ENCODE data around the gene BPTF.
A peak's percentile ranks its signal among the peaks of the same experiment; 100 is the strongest.
"Not testable (repeated sequence)": the region's sequence is repeated elsewhere in the genome, so short reads cannot be mapped to it uniquely, and the experiment has no call there.

Gene BPTF

GRCh38 chr17:67993153-67993997 lies 168.1 kb downstream of the BPTF start:
- Mint-ChIP-seq H3K4me3 (peak overlapping the region; percentile 97), H3K4me1 (ENCODE audit: low read depth) (peaks cover 40% of the 10 kb centered on the region), H3K27me3 (peaks cover 17% of the 10 kb centered on the region), H3K9me3 (no peaks in the 10 kb centered on the region), H3K36me3 (ENCODE audit: low read depth) (peaks cover 4% of the 10 kb centered on the region), H3K27ac (peak overlapping the region; percentile 92)

GRCh38 chr17:67993998-67994361 lies 168.7 kb downstream of the BPTF start:
- peaks cover 40% of the 10 kb centered on the region for H3K4me1 Mint-ChIP-seq (ENCODE audit: low read depth)
- H3K27ac Mint-ChIP-seq, result peak overlapping the region; percentile 74
- H3K9me3 Mint-ChIP-seq, result no peaks in the 10 kb centered on the region
- peak overlapping the region; percentile 85 for H3K4me3 Mint-ChIP-seq
- peaks cover 21% of the 10 kb centered on the region for H3K27me3 Mint-ChIP-seq
- H3K36me3 Mint-ChIP-seq (ENCODE audit: low read depth), result peaks cover 4% of the 10 kb centered on the region

GRCh38 chr17:67994817-67995569 lies 169.7 kb downstream of the BPTF start:
- Mint-ChIP-seq H3K4me3 (peak overlapping the region; percentile 85), H3K36me3 (ENCODE audit: low read depth) (peaks cover 4% of the 10 kb centered on the region), H3K4me1 (ENCODE audit: low read depth) (peaks cover 40% of the 10 kb centered on the region), H3K27ac (peak overlapping the region; percentile 54), H3K27me3 (peaks cover 21% of the 10 kb centered on the region), H3K9me3 (no peaks in the 10 kb centered on the region)

GRCh38 chr17:67995570-67996263 lies 170.4 kb downstream of the BPTF start:
- Mint-ChIP-seq H3K27ac (peak overlapping the region; percentile 77), H3K4me1 (ENCODE audit: low read depth) (peaks cover 40% of the 10 kb centered on the region), H3K4me3 (peak overlapping the region; percentile 85), H3K9me3 (no peaks in the 10 kb centered on the region), H3K27me3 (peaks cover 21% of the 10 kb centered on the region), H3K36me3 (ENCODE audit: low read depth) (peaks cover 4% of the 10 kb centered on the region)

- Mint-ChIP-seq H3K4me1 (ENCODE audit: low read depth) (peaks cover 40% of the 10 kb centered on the region), H3K27me3 (peaks cover 21% of the 10 kb centered on the region), H3K4me3 (peak within 1 kb of the TSS; percentile 85), H3K27ac (peak within 1 kb of the TSS; percentile 77)
- not testable (repeated sequence) for H3K36me3 Mint-ChIP-seq (ENCODE audit: low read depth); H3K9me3 Mint-ChIP-seq
Measured at GRCh38 chr17:67996301-67997171, 171.2 kb downstream of the BPTF start, which contains the start of gene C17orf58. Gene C17orf58 (minus strand): TSS chr17:67996469. CDS start chr17:67996198, 271 bp downstream.

- Mint-ChIP-seq H3K27ac (no peak overlapping the region), H3K9me3 (no peaks in the 10 kb centered on the region), H3K36me3 (ENCODE audit: low read depth) (no peaks in the 10 kb centered on the region), H3K27me3 (peaks cover 21% of the 10 kb centered on the region), H3K4me3 (no peak overlapping the region), H3K4me1 (ENCODE audit: low read depth) (peaks cover 30% of the 10 kb centered on the region)
Measured at GRCh38 chr17:67998466-67998865, 173.2 kb downstream of the BPTF start.

- H3K4me3 Mint-ChIP-seq, result no peak overlapping the region
- peaks cover 25% of the 10 kb centered on the region for H3K4me1 Mint-ChIP-seq (ENCODE audit: low read depth)
- H3K27ac Mint-ChIP-seq, result no peak overlapping the region
- no peaks in the 10 kb centered on the region for H3K36me3 Mint-ChIP-seq (ENCODE audit: low read depth)
- H3K27me3 Mint-ChIP-seq, result peaks cover 21% of the 10 kb centered on the region
- no peaks in the 10 kb centered on the region for H3K9me3 Mint-ChIP-seq
Measured at GRCh38 chr17:67999291-67999911, 174.1 kb downstream of the BPTF start.

GRCh38 chr17:68004201-68004600 lies 178.9 kb downstream of the BPTF start:
- H3K4me3 Mint-ChIP-seq, result no peak overlapping the region
- no peaks in the 10 kb centered on the region for H3K27me3 Mint-ChIP-seq
- no peaks in the 10 kb centered on the region for H3K9me3 Mint-ChIP-seq
- H3K27ac Mint-ChIP-seq, result no peak overlapping the region
- no peaks in the 10 kb centered on the region for H3K36me3 Mint-ChIP-seq (ENCODE audit: low read depth)
- H3K4me1 Mint-ChIP-seq (ENCODE audit: low read depth), result no peaks in the 10 kb centered on the region

GRCh38 chr17:68006797-68007196 lies 181.5 kb downstream of the BPTF start:
- H3K27me3 Mint-ChIP-seq, result no peaks in the 10 kb centered on the region
- H3K4me3 Mint-ChIP-seq, result no peak overlapping the region
- no peaks in the 10 kb centered on the region for H3K9me3 Mint-ChIP-seq
- H3K4me1 Mint-ChIP-seq (ENCODE audit: low read depth), result peaks cover 4% of the 10 kb centered on the region
- no peaks in the 10 kb centered on the region for H3K36me3 Mint-ChIP-seq (ENCODE audit: low read depth)
- H3K27ac Mint-ChIP-seq, result no peak overlapping the region

- Mint-ChIP-seq H3K36me3 (ENCODE audit: low read depth) (no peaks in the 10 kb centered on the region), H3K4me3 (peak overlapping the region; percentile 67), H3K27ac (no peak overlapping the region), H3K9me3 (no peaks in the 10 kb centered on the region), H3K27me3 (no peaks in the 10 kb centered on the region), H3K4me1 (ENCODE audit: low read depth) (peaks cover 4% of the 10 kb centered on the region)
Measured at GRCh38 chr17:68011199-68011665, 185.9 kb downstream of the BPTF start.

GRCh38 chr17:68013385-68013784 lies 188.1 kb downstream of the BPTF start:
- peaks cover 4% of the 10 kb centered on the region for H3K4me1 Mint-ChIP-seq (ENCODE audit: low read depth)
- H3K36me3 Mint-ChIP-seq (ENCODE audit: low read depth), result no peaks in the 10 kb centered on the region
- H3K9me3 Mint-ChIP-seq, result no peaks in the 10 kb centered on the region
- no peaks in the 10 kb centered on the region for H3K27me3 Mint-ChIP-seq
- no peak overlapping the region for H3K27ac Mint-ChIP-seq
- no peak overlapping the region for H3K4me3 Mint-ChIP-seq

- no peak overlapping the region for H3K27ac Mint-ChIP-seq
- peaks cover 14% of the 10 kb centered on the region for H3K4me1 Mint-ChIP-seq (ENCODE audit: low read depth)
- peaks cover 4% of the 10 kb centered on the region for H3K27me3 Mint-ChIP-seq
- peaks cover 4% of the 10 kb centered on the region for H3K36me3 Mint-ChIP-seq (ENCODE audit: low read depth)
- no peaks in the 10 kb centered on the region for H3K9me3 Mint-ChIP-seq
- no peak overlapping the region for H3K4me3 Mint-ChIP-seq
Measured at GRCh38 chr17:68015081-68015723, 189.9 kb downstream of the BPTF start.

GRCh38 chr17:68016838-68017237 lies 191.5 kb downstream of the BPTF start:
- Mint-ChIP-seq H3K36me3 (ENCODE audit: low read depth) (peaks cover 4% of the 10 kb centered on the region), H3K27ac (no peak overlapping the region), H3K4me1 (ENCODE audit: low read depth) (peaks cover 19% of the 10 kb centered on the region), H3K27me3 (peaks cover 4% of the 10 kb centered on the region), H3K4me3 (no peak overlapping the region), H3K9me3 (no peaks in the 10 kb centered on the region)

Data from stimulated activated naive CD8-positive, alpha-beta T cell treated with anti-CD3 and anti-CD28 coated beads, Interleukin-15, Interleukin-2, amounts not matched to agents 100 ng/mL and 50 ng/mL, for 24 hours (primary cell).